Osteoblast (primary cell): ENCODE data around the gene DLG5. TPM values are rescaled to one million over a fixed set of nuclear protein-coding genes. Genes with fewer than 3 reads are reported as not detected.
A peak's percentile ranks its signal among the peaks of the same experiment; 100 is the strongest.

Source experiments
- DNase-seq: peaks from one replicate; pipeline ENCODE4 v3.0.0; 2011; ENCODE audit warnings: low spot score, mixed read lengths; ENCODE audit not compliant: insufficient read length; ENCODE audit errors: missing footprints
- H2AFZ ChIP-seq: 2 replicates; pipeline ENCODE4 v1.6.0; 2011; ENCODE audit warnings: mild to moderate bottlenecking, low read length
- H3K27ac ChIP-seq: 2 replicates; pipeline ENCODE4 v1.5.1; 2011; ENCODE audit warnings: mild to moderate bottlenecking, low read depth, low read length, moderate library complexity
- H3K27me3 ChIP-seq: 2 replicates; pipeline ENCODE4 v1.6.0; 2012; ENCODE audit warnings: mild to moderate bottlenecking, control low read depth, inconsistent platforms, low read length, moderate library complexity; ENCODE audit not compliant: insufficient read depth
- H3K36me3 ChIP-seq: 2 replicates; pipeline ENCODE4 v1.5.1; 2011; ENCODE audit warnings: mild to moderate bottlenecking, low read length, control low read depth, moderate library complexity; ENCODE audit not compliant: insufficient read depth
- H3K4me1 ChIP-seq: 2 replicates; pipeline ENCODE4 v1.5.1; 2011; ENCODE audit warnings: mild to moderate bottlenecking, low read length, control low read depth, moderate library complexity; ENCODE audit not compliant: insufficient read depth
- H3K4me2 ChIP-seq: 2 replicates; pipeline ENCODE4 v1.6.0; 2011; ENCODE audit warnings: mild to moderate bottlenecking, low read length; ENCODE audit not compliant: insufficient read depth
- H3K4me3 ChIP-seq: fragments of 200-600 bp; sonication (generic); 3 replicates; pipeline ENCODE4 v1.5.1; 2012; ENCODE audit warnings: mild to moderate bottlenecking, low read length, inconsistent platforms; ENCODE audit not compliant: insufficient read depth
- H3K79me2 ChIP-seq: 2 replicates; pipeline ENCODE4 v1.6.0; 2012; ENCODE audit warnings: mild to moderate bottlenecking, low read length, control low read depth, inconsistent platforms; ENCODE audit not compliant: insufficient read depth
- H3K9me3 ChIP-seq: 2 replicates; pipeline ENCODE4 v1.5.1; 2011; ENCODE audit warnings: low read depth, low read length, control low read depth
- H4K20me1 ChIP-seq: 2 replicates; pipeline ENCODE4 v1.6.0; 2012; ENCODE audit warnings: mild to moderate bottlenecking, low read length, control low read depth; ENCODE audit not compliant: insufficient read depth
- CTCF ChIP-seq: IDR thresholded peaks from 2 replicates; pipeline ENCODE4 v1.5.1; 2011; ENCODE audit warnings: mild to moderate bottlenecking, low read depth, low read length, moderate library complexity; ENCODE audit errors: extremely low read depth
- total RNA-seq: library from RNA; depleted of rRNA; stranded (reverse); fragments of >200 nt; gene quantifications from 2 replicates; pipeline ENCODE4 v1.2.3, GENCODE V29; 2012

DLG5 gene
- total RNA-seq, 1 donor, result 51.4 TPM

- DNase-seq, result peak; percentile 97
- Histone ChIP-seq H3K36me3 (peaks cover 23% of the 10 kb centered on the region), H3K9me3 (no peaks in the 10 kb centered on the region), H3K27ac (peak overlapping the region; percentile 60), H3K4me3 (no peak overlapping the region), H3K4me1 (peaks cover 19% of the 10 kb centered on the region), H3K27me3 (no peaks in the 10 kb centered on the region), H3K4me2 (peak overlapping the region; percentile 24), H4K20me1 (no peaks in the 10 kb centered on the region), H3K79me2 (no peaks in the 10 kb centered on the region), H2AFZ (no peak overlapping the region)
- TF ChIP-seq CTCF, result no peak
Observed at GRCh38 chr10:77784856-77785255, 141.7 kb downstream of the DLG5 start.

- Histone ChIP-seq H3K79me2 (no peaks in the 10 kb centered on the region), H3K36me3 (peaks cover 14% of the 10 kb centered on the region), H3K4me1 (peaks cover 19% of the 10 kb centered on the region), H3K4me2 (no peak overlapping the region), H3K4me3 (no peak overlapping the region), H3K27ac (no peak overlapping the region), H4K20me1 (no peaks in the 10 kb centered on the region), H3K9me3 (no peaks in the 10 kb centered on the region), H2AFZ (no peak overlapping the region), H3K27me3 (no peaks in the 10 kb centered on the region)
- DNase-seq, result no peak
- no peak for TF ChIP-seq CTCF
Observed at GRCh38 chr10:77782328-77783061, 144.1 kb downstream of the DLG5 start.

- no peaks in the 10 kb centered on the region for H3K27me3 ChIP-seq
- TF ChIP-seq CTCF, result no peak
- no peaks in the 10 kb centered on the region for H4K20me1 ChIP-seq
- no peak overlapping the region for H2AFZ ChIP-seq
- no peak overlapping the region for H3K4me3 ChIP-seq
- DNase-seq, result no peak
- H3K27ac ChIP-seq, result no peak overlapping the region
- H3K79me2 ChIP-seq, result no peaks in the 10 kb centered on the region
- H3K36me3 ChIP-seq, result peaks cover 9% of the 10 kb centered on the region
- H3K4me1 ChIP-seq, result peaks cover 19% of the 10 kb centered on the region
- H3K4me2 ChIP-seq, result no peak overlapping the region
- no peaks in the 10 kb centered on the region for H3K9me3 ChIP-seq
Observed at GRCh38 chr10:77781451-77782327, 144.9 kb downstream of the DLG5 start.

- Histone ChIP-seq H3K27ac (no peak overlapping the region), H2AFZ (no peak overlapping the region), H3K9me3 (no peaks in the 10 kb centered on the region), H3K4me2 (no peak overlapping the region), H4K20me1 (no peaks in the 10 kb centered on the region), H3K36me3 (peaks cover 9% of the 10 kb centered on the region), H3K79me2 (no peaks in the 10 kb centered on the region), H3K4me1 (peaks cover 13% of the 10 kb centered on the region), H3K27me3 (no peaks in the 10 kb centered on the region), H3K4me3 (no peak overlapping the region)
- no peak for TF ChIP-seq CTCF
- no peak for DNase-seq
Observed at GRCh38 chr10:77780180-77780579, 146.4 kb downstream of the DLG5 start.
